Activated CD4-positive, CD25-positive, alpha-beta regulatory T cell treated with anti-CD3 and anti-CD28 coated beads, Interleukin-2, amount 50 U/mL, for 24 hours (primary cell): ENCODE data around the gene SPTBN4.
A peak's percentile ranks its signal among the peaks of the same experiment; 100 is the strongest.
"Not testable (repeated sequence)": the region's sequence is repeated elsewhere in the genome, so short reads cannot be mapped to it uniquely, and the experiment has no call there.

ENCODE experiments used
- ATAC-seq, 2 donors: fragments of 150-1000 bp; cut with Tn5 transposase; one replicate each; pipeline ENCODE4 v1.10.0; 2021; ENCODE audit warnings: mild to moderate bottlenecking in 1 of 2, moderate library complexity in 1 of 2

Gene SPTBN4

DNA sequence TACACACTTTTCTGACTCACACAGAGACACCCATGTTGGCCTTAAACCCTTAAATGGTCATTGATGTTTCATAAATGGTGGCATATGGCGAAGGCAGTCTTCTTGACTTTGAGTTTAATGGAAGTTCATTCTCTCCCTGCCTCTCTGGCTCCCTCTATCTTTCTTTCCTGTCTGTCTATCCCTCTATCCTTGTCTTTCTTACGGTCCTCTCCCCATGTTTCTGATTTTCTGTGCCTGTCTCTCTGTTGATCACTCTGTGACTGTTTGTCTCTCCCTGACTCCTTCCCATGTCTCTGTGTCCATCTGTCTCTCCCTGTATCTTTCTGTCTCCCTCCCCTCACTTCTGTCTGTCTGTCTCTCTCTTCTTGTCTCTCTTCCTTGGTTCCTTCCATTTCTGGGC, 66.7 kb downstream of the SPTBN4 start:
- no peak for ATAC-seq

DNA sequence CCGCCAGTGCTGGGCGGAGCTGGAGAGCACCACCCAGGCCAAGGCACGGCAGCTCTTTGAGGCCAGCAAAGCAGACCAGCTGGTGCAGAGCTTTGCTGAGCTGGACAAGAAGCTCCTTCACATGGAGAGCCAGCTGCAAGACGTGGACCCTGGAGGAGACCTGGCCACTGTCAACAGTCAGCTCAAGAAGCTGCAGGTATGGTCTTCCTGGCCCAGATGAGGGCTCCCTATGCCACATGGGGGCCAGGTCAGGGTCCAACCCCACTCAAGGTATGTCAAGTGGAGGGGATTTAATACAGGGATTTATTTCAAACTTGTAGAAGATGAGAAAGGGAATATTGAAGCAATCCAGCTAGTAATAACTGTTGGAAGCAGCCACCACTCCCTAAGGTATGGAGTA, 67.3 kb downstream of the SPTBN4 start:
- no peak for ATAC-seq

DNA sequence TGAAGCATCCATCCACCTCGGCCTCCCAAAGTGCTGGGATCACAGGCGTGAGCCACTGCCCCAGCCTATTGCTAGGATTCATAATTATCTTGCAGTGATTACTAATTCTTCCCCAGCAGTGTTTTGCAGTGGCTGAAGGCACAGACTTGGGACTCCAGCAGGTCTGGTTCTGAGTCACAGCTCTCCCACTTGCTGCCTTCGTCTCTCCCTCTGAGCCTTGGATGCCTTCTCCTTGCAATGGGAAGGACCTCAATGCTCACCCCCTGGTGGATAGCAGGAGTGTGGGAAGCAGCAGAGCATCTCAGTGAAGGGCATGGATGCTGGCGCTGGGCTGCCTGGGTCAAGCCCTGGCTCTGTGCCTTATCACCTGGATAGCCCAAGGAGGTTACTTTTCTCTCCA, 72.3 kb downstream of the SPTBN4 start:
- ATAC-seq, result no peak

DNA sequence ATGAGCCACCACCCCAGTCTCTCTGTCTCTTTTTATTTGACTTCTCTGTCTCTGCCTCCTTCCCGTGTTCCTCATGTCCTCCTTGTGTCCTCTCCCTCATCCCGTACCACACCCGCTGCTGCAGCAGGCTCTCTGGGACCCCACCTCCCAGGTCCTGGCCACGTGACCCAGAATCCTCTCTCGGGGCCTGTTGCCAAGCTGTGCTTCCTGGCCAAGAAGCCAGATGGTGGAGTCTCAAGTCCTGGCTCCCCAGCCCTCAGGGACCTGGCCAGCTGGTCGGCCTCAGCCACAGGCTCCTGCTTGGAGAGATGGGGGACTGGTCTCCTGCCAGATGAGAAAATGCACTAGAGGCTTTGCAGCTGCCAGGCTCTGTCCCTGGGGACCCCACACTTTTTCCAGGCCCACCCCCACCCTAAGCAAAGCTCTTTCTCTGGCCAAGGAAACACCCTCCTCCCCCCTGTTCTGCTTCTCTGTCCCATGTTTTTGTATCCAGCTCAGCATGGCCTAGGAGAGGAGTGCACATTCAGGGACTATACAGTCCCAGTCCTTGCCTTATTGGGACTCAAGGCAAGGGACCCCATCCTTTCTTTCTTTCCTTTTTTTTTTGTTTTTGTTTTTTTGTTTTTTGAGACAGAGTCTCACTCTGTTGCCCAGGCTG, 75.5 kb downstream of the SPTBN4 start:
- ATAC-seq, result no peak

DNA sequence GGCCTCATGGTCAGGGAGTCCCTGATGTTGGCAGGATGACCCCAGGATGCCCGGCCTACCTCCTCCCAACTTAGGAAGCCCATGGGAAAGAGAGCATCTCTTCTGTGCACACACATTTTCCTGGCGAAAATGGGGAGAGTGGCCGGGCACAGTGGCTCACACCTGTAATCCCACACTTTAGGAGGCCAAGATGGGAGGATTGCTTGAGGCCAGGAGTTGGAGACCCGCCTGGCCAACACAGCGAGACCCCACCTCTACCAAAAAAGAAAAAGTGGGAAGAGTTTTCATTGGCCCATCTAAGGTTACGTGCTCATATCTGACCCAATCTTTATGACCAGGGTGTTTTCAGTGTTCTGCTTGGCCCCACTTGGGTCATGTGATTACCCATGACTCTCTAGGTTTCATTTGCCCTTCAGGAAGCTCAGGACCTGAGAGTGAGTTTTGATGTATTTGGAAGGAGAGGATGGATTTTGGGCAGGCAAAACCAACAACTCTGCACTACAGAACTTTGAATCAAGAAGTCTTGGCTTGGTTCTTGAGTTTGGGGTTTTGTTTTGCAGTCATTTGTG, 76.3 kb downstream of the SPTBN4 start:
- no peak for ATAC-seq

DNA sequence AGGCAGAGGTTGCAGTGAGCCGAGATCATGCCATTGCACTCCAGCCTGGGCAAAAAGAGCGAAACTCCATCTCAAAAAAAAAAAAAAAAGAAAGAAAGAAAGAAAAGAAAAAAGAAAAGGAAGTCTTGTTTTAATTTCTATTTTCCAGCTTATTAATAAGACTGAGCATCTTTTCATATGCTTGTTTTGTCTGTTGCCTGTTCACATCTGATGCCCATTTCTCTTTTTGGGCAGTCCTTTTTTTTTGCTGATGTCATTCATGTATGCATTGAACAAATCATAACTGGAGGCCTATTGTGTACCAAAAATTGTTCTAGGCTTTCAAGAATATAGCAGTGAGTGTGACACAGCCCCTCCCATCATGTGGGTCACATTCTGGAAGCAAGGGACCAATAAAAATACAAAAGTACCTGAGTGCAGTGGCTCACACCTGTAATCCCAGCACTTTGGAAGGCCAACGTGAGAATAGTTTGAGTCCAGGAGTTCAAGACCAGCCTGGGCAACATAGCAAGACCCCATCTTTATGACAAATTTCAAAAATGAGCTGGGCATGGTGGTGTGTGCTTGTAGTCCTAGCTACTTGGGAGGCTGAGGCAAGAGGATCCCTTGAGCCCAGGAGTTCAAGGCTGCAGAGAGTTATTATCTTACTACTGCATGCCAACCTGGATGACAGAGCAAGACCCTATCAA, 79.5 kb downstream of the SPTBN4 start:
- ATAC-seq, result not testable (repeated sequence)

DNA sequence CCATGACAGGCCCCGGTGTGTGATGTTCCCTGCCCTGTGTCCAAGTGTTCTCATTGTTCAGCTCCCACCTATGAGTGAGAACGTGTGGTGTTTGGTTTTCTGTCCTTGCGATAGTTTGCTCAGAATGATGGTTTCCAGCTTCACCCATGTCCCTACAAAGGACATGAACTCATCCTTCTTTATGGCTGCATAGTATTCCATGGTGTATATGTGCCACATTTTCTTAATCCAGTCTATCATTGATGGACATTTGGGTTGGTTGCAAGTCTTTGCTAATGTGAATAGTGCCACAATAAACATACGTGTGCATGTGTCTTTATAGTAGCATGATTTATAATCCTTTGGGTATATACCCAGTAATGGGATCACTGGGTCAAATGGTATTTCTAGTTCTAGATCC, 80.4 kb downstream of the SPTBN4 start:
- not testable (repeated sequence) for ATAC-seq

DNA sequence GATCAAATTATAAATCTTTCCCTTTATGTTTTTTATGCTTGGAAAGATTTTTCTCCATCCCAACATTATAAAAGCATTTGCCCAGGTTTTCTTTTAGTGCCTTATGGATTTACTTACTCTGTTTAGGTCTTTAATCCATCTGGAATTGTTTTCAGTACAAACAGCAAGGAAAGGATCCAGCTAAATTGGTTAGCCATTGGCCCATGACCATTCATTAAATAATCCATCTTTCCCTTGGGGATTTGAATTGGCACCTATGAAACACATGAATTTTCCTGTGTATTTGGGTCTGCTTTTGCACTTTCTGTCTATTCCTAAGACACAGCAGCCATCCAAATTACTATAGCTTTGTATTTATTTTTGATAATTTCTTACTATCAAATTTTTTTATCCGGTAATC, 81.0 kb downstream of the SPTBN4 start:
- no peak for ATAC-seq

DNA sequence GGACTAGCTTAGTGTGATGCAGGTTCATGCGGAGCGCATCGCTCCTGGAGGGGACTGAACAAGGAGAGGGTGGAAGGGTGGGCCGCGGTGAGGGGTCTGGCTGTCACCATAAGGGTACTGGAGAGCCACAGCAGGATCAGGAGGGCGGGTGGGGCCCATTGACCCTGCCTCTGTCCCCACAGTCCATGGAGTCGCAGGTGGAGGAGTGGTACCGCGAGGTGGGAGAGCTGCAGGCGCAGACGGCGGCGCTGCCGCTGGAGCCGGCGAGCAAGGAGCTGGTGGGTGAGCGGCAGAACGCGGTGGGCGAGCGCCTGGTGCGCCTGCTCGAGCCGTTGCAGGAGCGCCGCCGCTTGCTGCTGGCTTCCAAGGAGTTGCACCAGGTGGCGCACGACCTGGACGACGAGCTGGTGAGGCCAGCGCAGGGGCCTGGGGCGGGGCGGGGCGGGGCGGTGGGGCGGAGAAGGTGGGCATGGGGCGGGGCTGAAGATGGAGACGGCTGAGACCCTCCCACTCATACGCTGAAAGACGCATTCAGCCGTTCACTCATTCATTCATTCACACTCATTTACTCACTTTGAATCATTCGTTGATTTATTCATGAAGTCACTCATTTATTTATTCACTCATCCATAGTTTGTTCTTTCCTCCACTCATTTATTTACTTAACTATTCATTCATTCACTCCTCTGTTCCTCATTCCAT, 82.4 kb downstream of the SPTBN4 start:
- ATAC-seq, result peak; percentile 77 to 89

DNA sequence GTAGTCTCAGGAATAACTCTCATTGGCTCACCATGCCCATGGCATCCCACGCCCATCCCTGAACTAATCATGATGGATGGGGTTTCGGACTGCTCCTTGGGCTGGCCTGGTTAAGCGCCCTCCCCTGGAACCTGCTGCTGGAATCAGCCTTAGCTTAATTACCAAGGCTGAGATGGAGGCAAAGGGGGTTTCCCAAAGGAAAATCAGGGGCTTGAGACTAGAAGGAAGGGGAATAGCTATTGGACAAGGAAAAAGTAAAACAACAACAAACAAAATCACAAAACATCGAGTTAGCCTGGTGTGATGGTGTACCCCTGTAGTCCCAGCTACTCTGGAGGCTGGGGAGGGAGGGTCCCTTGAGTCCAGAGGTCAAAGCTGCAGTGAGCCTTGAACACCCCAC, 84.2 kb downstream of the SPTBN4 start:
- no peak for ATAC-seq

DNA sequence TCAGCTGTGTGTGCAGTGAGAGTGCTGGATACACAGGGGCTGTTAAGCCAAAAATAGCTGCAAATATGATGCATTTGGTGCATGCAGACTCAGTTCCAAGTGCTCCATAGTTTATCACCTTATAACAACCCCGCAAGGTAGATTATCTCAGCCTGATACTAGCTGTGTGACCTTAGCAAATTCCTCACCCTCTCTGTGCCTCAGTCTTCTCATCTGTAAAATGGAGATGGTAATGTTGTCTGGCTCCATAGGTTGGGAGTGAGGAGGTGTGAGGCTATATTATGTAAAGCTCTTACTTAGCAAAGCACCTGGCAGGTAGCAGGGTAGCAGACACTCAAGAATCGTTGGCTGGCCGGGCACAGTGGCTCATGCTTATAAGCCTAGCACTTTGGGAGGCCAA, 86.0 kb downstream of the SPTBN4 start:
- ATAC-seq, result no peak

DNA sequence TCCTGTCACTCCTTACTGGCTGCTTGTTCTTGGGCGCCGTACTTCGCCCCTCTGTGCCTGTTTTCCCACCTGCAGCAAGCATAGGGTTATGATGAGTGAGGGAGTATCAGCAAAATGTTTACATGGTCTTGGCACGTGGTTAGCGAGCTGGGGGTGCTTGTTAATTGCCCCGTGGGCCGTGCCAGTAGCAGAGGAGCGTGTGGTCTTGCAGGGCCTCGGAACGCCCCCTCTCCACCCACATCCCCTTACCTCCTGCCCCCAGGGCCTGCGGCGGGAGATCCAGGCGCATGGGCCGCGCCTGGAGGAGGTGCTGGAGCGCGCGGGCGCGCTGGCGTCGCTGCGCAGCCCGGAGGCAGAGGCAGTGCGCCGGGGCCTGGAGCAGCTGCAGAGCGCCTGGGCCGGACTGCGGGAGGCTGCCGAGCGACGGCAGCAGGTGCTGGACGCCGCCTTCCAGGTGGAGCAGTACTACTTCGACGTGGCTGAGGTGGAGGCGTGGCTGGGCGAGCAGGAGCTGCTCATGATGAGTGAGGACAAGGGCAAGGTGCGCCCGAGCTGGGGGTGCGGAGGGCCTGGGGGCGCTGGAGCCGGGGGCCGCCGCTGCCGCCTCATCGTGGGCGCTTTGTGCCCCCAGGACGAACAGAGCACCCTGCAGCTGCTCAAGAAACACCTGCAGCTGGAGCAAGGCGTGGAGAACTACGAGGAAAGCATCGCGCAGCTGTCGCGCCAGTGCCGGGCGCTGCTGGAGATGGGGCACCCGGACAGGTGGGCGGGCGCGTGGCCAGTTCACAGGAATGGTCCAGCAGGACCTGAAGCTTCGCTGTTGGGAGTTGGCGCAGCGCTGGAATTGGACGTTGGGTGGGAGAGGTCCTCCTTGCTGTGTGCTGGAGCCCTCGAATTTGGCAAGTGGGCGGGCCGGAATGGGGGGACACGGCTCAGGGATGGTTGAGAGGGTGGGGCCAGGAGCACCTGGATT, 87.4 kb downstream of the SPTBN4 start:
- no peak for ATAC-seq

DNA sequence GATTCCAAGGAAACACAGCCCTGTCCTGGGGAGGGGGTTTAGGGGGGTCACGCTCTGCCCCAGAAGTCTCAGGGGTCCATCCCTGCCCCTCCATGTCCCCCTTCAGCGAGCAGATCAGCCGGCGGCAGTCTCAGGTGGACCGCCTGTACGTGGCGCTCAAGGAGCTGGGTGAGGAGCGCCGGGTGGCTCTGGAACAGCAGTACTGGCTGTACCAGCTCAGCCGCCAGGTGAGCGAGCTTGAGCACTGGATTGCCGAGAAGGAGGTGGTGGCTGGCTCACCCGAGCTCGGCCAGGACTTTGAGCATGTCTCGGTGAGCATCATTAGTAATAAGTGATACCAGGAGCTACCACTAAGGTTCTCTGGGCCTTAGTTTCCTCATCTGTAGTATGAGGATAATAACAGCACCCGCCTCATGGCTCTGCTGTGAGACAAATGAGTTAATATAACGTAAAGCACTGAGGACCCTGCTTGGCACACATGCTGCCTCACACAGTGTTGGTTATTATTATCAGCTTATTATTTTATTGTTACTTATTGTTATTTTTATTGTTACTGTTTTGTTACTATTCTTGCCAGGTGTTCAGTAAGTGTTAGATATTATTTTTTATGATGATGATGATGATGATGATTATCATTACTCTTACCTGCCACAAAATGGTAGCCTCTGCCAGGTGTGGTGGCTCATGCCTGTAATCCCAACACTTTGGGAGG, 89.3 kb downstream of the SPTBN4 start:
- no peak for ATAC-seq

DNA sequence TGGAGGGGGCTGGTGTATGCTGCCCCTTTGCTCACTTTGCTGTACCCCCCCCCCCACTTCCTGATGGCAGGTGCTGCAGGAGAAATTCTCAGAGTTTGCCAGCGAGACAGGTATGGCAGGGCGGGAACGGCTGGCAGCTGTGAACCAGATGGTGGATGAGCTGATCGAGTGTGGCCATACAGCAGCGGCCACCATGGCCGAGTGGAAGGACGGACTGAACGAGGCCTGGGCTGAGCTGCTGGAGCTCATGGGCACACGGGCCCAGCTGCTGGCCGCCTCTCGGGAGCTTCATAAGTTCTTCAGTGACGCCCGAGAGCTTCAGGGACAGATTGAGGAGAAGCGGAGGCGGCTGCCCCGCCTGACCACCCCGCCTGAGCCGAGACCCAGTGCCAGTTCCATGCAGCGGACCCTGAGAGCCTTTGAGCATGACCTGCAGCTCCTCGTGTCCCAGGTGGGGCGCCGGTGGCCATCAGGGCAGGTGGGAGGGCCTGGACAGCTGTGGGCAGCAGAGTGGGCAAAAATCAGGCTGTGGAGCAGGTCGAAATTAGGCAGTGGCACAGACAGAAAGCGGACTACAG, 90.2 kb downstream of the SPTBN4 start:
- ATAC-seq, result no peak

DNA sequence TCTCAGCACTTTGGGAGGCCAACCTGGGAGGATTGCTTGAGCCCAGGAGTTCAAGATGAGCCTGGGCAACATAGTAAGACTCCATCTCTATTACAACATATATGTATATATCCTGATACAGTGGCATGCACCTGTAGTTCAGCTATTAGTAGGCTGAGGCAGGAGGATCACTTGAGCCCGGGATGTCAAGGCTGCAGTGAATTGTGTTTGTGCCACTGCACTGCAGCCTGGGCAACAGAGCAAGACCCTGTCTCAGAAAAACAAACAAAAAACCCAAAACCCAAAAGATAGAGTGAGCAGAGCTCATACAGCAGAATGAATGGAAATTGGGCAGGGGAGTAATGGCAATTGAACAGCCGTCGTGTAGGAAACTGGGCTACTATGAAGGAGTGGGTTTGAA, 92.6 kb downstream of the SPTBN4 start:
- ATAC-seq, result no peak

DNA sequence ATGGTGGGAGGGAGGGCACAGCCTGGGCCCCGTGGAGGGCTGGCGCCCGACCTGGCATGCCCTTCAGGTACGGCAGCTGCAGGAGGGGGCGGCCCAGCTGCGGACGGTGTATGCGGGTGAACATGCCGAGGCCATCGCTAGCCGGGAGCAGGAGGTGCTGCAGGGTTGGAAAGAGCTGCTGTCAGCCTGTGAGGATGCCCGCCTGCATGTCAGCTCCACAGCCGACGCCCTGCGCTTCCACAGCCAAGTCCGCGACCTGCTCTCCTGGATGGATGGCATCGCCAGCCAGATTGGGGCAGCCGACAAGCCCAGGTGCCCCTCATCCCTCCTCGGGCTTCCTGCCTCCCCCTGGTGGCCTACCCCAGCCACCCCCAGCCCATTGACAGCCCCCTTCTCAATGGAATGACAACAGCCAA, 93.3 kb downstream of the SPTBN4 start:
- ATAC-seq, result no peak

DNA sequence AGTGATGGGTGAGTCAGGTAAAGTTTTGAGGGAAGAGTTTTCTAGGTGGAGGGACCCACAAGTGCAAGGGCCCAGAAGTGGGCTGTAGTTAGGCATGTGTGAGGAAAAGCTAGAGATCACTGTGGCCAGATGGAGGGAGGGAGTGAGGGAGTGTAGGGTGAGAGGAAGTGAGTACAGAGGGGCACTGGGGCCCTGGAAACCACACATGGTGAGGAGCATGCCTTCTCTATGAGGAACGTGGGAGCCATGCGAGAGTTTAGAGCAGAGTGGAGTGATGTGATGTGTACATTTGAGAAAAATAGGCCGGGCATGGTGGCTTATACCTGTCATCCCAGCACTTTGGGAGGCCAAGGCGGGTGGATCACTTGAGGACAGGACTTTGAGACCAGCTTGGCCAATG, 95.1 kb downstream of the SPTBN4 start:
- no peak for ATAC-seq

DNA sequence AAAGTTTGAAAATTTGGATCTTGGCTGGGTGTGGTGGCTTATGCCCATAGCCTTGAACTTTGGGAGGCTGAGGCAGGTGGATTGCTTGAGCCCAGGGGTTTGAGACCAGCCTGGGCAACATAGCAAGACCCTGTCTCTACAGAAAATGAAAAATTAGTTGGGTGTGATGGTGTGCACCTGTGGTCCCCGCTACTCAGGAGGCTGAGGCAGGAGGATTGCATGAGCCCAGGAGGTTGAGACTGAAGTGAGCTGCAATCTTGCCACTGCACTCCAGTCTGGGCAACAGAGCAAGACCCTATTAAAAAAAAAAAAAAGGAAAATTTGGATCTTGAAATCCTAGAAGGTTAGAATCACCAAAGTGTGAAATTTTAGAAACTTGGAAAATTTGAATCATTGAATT, 97.7 kb downstream of the SPTBN4 start:
- not testable (repeated sequence) for ATAC-seq

DNA sequence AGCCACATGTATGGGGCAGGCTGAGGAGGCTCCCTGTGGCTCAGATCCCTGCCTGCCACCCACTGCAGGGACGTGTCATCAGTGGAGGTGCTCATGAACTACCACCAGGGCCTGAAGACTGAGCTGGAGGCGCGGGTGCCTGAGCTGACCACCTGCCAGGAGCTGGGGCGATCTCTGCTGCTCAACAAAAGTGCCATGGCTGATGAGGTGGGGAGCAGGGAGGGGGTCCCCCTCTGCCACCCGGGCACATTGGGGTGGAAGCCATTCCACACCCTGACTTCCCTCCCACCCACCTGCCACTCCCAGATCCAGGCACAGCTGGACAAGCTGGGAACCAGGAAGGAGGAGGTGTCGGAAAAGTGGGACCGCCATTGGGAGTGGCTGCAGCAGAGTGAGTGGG, 98.6 kb downstream of the SPTBN4 start:
- ATAC-seq, result no peak

DNA sequence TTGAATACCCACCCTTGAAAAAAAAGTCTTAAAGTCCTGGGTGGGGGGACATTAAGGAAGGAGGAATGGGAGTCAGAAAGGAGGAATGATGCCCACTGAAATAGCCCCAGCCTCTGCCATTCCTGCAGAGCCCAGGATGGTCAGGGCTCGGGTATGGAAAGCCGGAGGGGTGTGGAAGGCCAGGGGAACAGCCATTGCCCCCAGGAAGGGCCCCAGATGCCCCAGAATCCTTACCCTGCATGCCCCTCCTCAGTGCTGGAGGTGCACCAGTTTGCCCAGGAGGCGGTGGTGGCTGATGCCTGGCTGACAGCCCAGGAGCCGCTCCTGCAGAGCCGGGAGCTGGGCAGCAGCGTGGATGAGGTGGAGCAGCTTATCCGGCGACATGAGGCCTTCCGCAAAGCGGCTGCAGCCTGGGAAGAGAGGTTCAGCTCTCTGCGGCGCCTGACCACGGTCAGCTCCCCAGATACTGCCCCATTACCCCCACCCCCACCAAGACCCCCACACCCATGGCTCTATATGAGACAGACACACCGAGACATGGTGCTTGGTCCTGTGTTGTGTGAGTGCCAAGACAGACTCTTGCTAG, 99.2 kb downstream of the SPTBN4 start:
- ATAC-seq, result no peak
